ENCODE results near the gene CAMTA1. TPM values are rescaled to one million over a fixed set of nuclear protein-coding genes. Genes with fewer than 3 reads are reported as not detected.

CAMTA1 gene
- total RNA-seq, 1 experiment from 2014 or later, result 60.0 TPM

GRCh38 chr1:7366286-7366954 lies 581.2 kb downstream of the CAMTA1 start:
- H3K9me3 ChIP-seq, result no peaks in the 10 kb centered on the region
- H3K4me3 ChIP-seq (ENCODE audit: low read depth, low read length), result no peak overlapping the region
- H3K27me3 ChIP-seq (replicated peaks; ENCODE audit: control insufficient read depth, insufficient read depth, low read length), result no peaks in the 10 kb centered on the region; the same call in 1 of the 2 replicates
- Mint-ChIP-seq H3K27ac (ENCODE audit: unreplicated experiment) (no peak overlapping the region), H3K27me3 (ENCODE audit: insufficient read depth, unreplicated experiment) (peaks cover 6% of the 10 kb centered on the region), H3K4me1 (ENCODE audit: low read depth, unreplicated experiment) (no peaks in the 10 kb centered on the region), H3K4me3 (ENCODE audit: unreplicated experiment) (no peak overlapping the region), H3K36me3 (ENCODE audit: insufficient read depth, unreplicated experiment) (no peaks in the 10 kb centered on the region), H3K9me3 (ENCODE audit: unreplicated experiment) (no peaks in the 10 kb centered on the region)
- H3K4me1 ChIP-seq, result no peaks in the 10 kb centered on the region
- intact Hi-C loops (cut with micrococcal nuclease; ENCODE audit: unreplicated experiment), result no loop called here
- no peak for DNase-seq
- CTCF ChIA-PET, result no interaction called here
- H3K36me3 ChIP-seq (ENCODE audit: control insufficient read depth, insufficient read depth, low read length), result no peaks in the 10 kb centered on the region
- POLR2A ChIA-PET, result no interaction called here
- no TSS peak for BruUV-seq (replicated peaks)
- TF ChIP-seq, protein P1, sequence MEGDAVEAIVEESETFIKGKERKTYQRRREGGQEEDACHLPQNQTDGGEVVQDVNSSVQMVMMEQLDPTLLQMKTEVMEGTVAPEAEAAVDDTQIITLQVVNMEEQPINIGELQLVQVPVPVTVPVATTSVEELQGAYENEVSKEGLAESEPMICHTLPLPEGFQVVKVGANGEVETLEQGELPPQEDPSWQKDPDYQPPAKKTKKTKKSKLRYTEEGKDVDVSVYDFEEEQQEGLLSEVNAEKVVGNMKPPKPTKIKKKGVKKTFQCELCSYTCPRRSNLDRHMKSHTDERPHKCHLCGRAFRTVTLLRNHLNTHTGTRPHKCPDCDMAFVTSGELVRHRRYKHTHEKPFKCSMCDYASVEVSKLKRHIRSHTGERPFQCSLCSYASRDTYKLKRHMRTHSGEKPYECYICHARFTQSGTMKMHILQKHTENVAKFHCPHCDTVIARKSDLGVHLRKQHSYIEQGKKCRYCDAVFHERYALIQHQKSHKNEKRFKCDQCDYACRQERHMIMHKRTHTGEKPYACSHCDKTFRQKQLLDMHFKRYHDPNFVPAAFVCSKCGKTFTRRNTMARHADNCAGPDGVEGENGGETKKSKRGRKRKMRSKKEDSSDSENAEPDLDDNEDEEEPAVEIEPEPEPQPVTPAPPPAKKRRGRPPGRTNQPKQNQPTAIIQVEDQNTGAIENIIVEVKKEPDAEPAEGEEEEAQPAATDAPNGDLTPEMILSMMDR (IDR thresholded peaks at IDR 0.05; ENCODE audit: insufficient read depth in 1 of 2, low read depth in 1 of 2, low read length in 1 of 2, severe bottlenecking in 1 of 2, unreplicated experiment in 1 of 2), result no peak

GRCh38 chr1:7366955-7367665 lies 581.9 kb downstream of the CAMTA1 start:
- H3K4me1 Mint-ChIP-seq (ENCODE audit: low read depth, unreplicated experiment), result no peaks in the 10 kb centered on the region
- peaks cover 6% of the 10 kb centered on the region for H3K27me3 Mint-ChIP-seq (ENCODE audit: insufficient read depth, unreplicated experiment)
- TF ChIP-seq, protein P1 (IDR thresholded peaks at IDR 0.05; ENCODE audit: insufficient read depth in 1 of 2, low read depth in 1 of 2, low read length in 1 of 2, severe bottlenecking in 1 of 2, unreplicated experiment in 1 of 2), result no peak
- Histone ChIP-seq H3K4me1 (no peaks in the 10 kb centered on the region), H3K27me3 (replicated peaks; ENCODE audit: control insufficient read depth, insufficient read depth, low read length) (no peaks in the 10 kb centered on the region; the same call in 1 of the 2 replicates), H3K36me3 (ENCODE audit: control insufficient read depth, insufficient read depth, low read length) (no peaks in the 10 kb centered on the region), H3K4me3 (ENCODE audit: low read depth, low read length) (no peak overlapping the region), H3K9me3 (no peaks in the 10 kb centered on the region)
- BruUV-seq (replicated peaks), result no TSS peak
- intact Hi-C loops (cut with micrococcal nuclease; ENCODE audit: unreplicated experiment), result no loop called here
- DNase-seq, result no peak
- no peak overlapping the region for H3K27ac Mint-ChIP-seq (ENCODE audit: unreplicated experiment)
- no peaks in the 10 kb centered on the region for H3K36me3 Mint-ChIP-seq (ENCODE audit: insufficient read depth, unreplicated experiment)
- no peak overlapping the region for H3K4me3 Mint-ChIP-seq (ENCODE audit: unreplicated experiment)
- H3K9me3 Mint-ChIP-seq (ENCODE audit: unreplicated experiment), result no peaks in the 10 kb centered on the region
- CTCF ChIA-PET, result no interaction called here
- POLR2A ChIA-PET, result no interaction called here

GRCh38 chr1:7369866-7370265 lies 584.6 kb downstream of the CAMTA1 start:
- no peak overlapping the region for H3K27ac Mint-ChIP-seq (ENCODE audit: unreplicated experiment)
- POLR2A ChIA-PET, result no interaction called here
- Histone ChIP-seq H3K4me3 (ENCODE audit: low read depth, low read length) (no peak overlapping the region), H3K9me3 (no peaks in the 10 kb centered on the region), H3K4me1 (no peaks in the 10 kb centered on the region), H3K36me3 (ENCODE audit: control insufficient read depth, insufficient read depth, low read length) (no peaks in the 10 kb centered on the region), H3K27me3 (replicated peaks; ENCODE audit: control insufficient read depth, insufficient read depth, low read length) (no peaks in the 10 kb centered on the region)
- intact Hi-C loops (cut with micrococcal nuclease; ENCODE audit: unreplicated experiment), result no loop called here
- no peak for DNase-seq
- no peaks in the 10 kb centered on the region for H3K4me1 Mint-ChIP-seq (ENCODE audit: low read depth, unreplicated experiment)
- CTCF ChIA-PET, result interaction anchor here (0.6 kb wide), 1 partner anchor 392 kb away, joined by 3 read pairs; no protein-coding TSS in a partner anchor
- peaks cover 5% of the 10 kb centered on the region for H3K27me3 Mint-ChIP-seq (ENCODE audit: insufficient read depth, unreplicated experiment)
- H3K9me3 Mint-ChIP-seq (ENCODE audit: unreplicated experiment), result no peaks in the 10 kb centered on the region
- TF ChIP-seq, protein P1 (IDR thresholded peaks at IDR 0.05; ENCODE audit: insufficient read depth in 1 of 2, low read depth in 1 of 2, low read length in 1 of 2, severe bottlenecking in 1 of 2, unreplicated experiment in 1 of 2), result no peak
- H3K36me3 Mint-ChIP-seq (ENCODE audit: insufficient read depth, unreplicated experiment), result no peaks in the 10 kb centered on the region
- no TSS peak for BruUV-seq (replicated peaks)
- H3K4me3 Mint-ChIP-seq (ENCODE audit: unreplicated experiment), result no peak overlapping the region
